ENCODE measurements around the gene COX7A2L. TPM values are rescaled to one million over a fixed set of nuclear protein-coding genes. Genes with fewer than 3 reads are reported as not detected.

COX7A2L gene
- total and polyA plus RNA-seq, 2 of the 8 experiments (the other 6 are each of a cell fraction or from before 2014, with no cell fraction given) = 85.6 to 114 TPM

- no peak overlapping the region for H3K23ac ChIP-seq (ENCODE audit: insufficient read length)
- no peak for FAIRE-seq
- no peaks in the 10 kb centered on the region for H4K20me1 ChIP-seq (replicated peaks in 1 of 2; ENCODE audit: control insufficient read depth in 1 of 2, insufficient read depth in 2 of 2, low read length in 2 of 2)
- H2BK15ac ChIP-seq (ENCODE audit: low read length) = no peak overlapping the region
- H4K8ac ChIP-seq (ENCODE audit: extremely low read depth, insufficient read depth, low read length) = no peak overlapping the region
- H2BK5ac ChIP-seq (ENCODE audit: low read depth, low read length) = no peak overlapping the region
- ChIA-PET POLR2A (ENCODE audit: partially characterized antibody) (interaction anchor here (0.6 kb wide), 1 partner anchor 245 kb away, joined by 3 read pairs; no protein-coding TSS in a partner anchor), CTCF (ENCODE audit: partially characterized antibody) (no interaction called here)
- H3K79me2 ChIP-seq (ENCODE audit: control insufficient read depth in 1 of 2, insufficient read depth in 2 of 2, low read length in 2 of 2) = no peaks in the 10 kb centered on the region
- H3K56ac ChIP-seq (replicated peaks; ENCODE audit: insufficient read length, low read depth, low read length) = no peak overlapping the region
- H3K27me3 ChIP-seq (replicated peaks in 1 of 4; ENCODE audit: control insufficient read depth in 3 of 4, extremely low read depth in 1 of 4, insufficient read depth in 3 of 4, low read length in 3 of 4) = no peaks in the 10 kb centered on the region
- DNase-seq (ENCODE audit: low read depth in 1 of 2, low spot score in 2 of 2) = no peak
- H3K14ac ChIP-seq (ENCODE audit: insufficient read length) = no peak overlapping the region
- H3K79me1 ChIP-seq (ENCODE audit: low read depth, low read length) = no peaks in the 10 kb centered on the region
- H3K4me2 ChIP-seq (ENCODE audit: insufficient read depth in 1 of 2, low read depth in 2 of 2, low read length in 2 of 2) = no peak overlapping the region
- H2BK120ac ChIP-seq (replicated peaks; ENCODE audit: low read depth, low read length) = no peak overlapping the region
- H2AFZ ChIP-seq (ENCODE audit: low read length) = no peak overlapping the region
- no peak overlapping the region for H3K9ac ChIP-seq (replicated peaks in 1 of 4; ENCODE audit: extremely low read depth in 1 of 4, low read depth in 3 of 4, low read length in 3 of 4)
- no peak overlapping the region for H3K27ac ChIP-seq (ENCODE audit: low read depth, low read length)
- H3K4me1 ChIP-seq (replicated peaks in 1 of 4; ENCODE audit: control insufficient read depth in 3 of 4, insufficient read depth in 4 of 4, low read length in 3 of 4) = no peaks in the 10 kb centered on the region
- no peak overlapping the region for H4K91ac ChIP-seq (replicated peaks; ENCODE audit: insufficient read length, low read length)
- no peak overlapping the region for H2AK5ac ChIP-seq (ENCODE audit: low read depth, low read length)
- no peak overlapping the region for H4K5ac ChIP-seq (ENCODE audit: insufficient read length, low read depth, low read length)
- no peak overlapping the region for H3K4me3 ChIP-seq (ENCODE audit: extremely low read depth in 1 of 4, insufficient read depth in 2 of 4, low read depth in 3 of 4, low read length in 4 of 4)
- H2BK20ac ChIP-seq (ENCODE audit: low read length) = no peak overlapping the region
- H2BK12ac ChIP-seq (ENCODE audit: low read depth, low read length) = no peak overlapping the region
- H3K4ac ChIP-seq (replicated peaks; ENCODE audit: insufficient read length, low read depth, low read length) = no peak overlapping the region
- no peaks in the 10 kb centered on the region for H3K23me2 ChIP-seq (ENCODE audit: low read depth, low read length)
- H3K36me3 ChIP-seq (ENCODE audit: control insufficient read depth in 2 of 4, insufficient read depth in 4 of 4, low read length in 3 of 4) = peaks cover 0 to 12% (median 2%) of the 10 kb centered on the region in 4 experiments; a peak in 4 of 8 replicates
- H3K9me3 ChIP-seq (ENCODE audit: insufficient read depth in 2 of 2, low read depth in 1 of 2, low read length in 1 of 2) = no peaks in the 10 kb centered on the region
- H3K18ac ChIP-seq (ENCODE audit: extremely low read depth, low read length) = no peak overlapping the region
- 89% methylated on average over 4 of the region's 4 CpGs; no CpG with 5 or more reads in 1 of the 2 experiments for WGBS, 2 experiments (ENCODE audit: extremely low coverage in 1 of 2, insufficient coverage in 1 of 2, insufficient read length in 1 of 2, insufficient replicate concordance in 2 of 2, low coverage in 1 of 2, low lambda C conversion rate in 2 of 2, missing lambda C conversion rate in 1 of 2)
- TF ChIP-seq USF2 (IDR thresholded peaks at IDR 0.05; ENCODE audit: low read length) (no peak), CHD1 (IDR thresholded peaks at IDR 0.05; ENCODE audit: low read depth, low read length) (no peak), NANOG (IDR thresholded peaks at IDR 0.05; ENCODE audit: insufficient read depth, low read depth, low read length, poor library complexity, severe bottlenecking) (no peak), RXRA (IDR thresholded peaks at IDR 0.05; ENCODE audit: insufficient read depth, low read depth, low read length) (no peak), TBP (IDR thresholded peaks at IDR 0.05; ENCODE audit: low read depth, low read length) (no peak), KDM5A (IDR thresholded peaks at IDR 0.05; ENCODE audit: low read length) (no peak), CEBPB (IDR thresholded peaks at IDR 0.05; ENCODE audit: low read depth, low read length) (no peak), ASH2L (IDR thresholded peaks at IDR 0.05; ENCODE audit: low read length) (no peak), MAX (IDR thresholded peaks at IDR 0.05) (no peak), E2F6 (IDR thresholded peaks at IDR 0.05) (no peak), KDM1A (IDR thresholded peaks at IDR 0.05; ENCODE audit: borderline replicate concordance, low read length) (no peak), RFX5 (IDR thresholded peaks at IDR 0.05; ENCODE audit: borderline replicate concordance, low read depth, low read length) (no peak), BRCA1 (IDR thresholded peaks at IDR 0.05; ENCODE audit: low read depth, low read length) (no peak)
These were observed 48.9 kb downstream of the COX7A2L start for GRCh38 chr2:42312106-42312505.

All from H1 (cell line).